H1 (cell line): ENCODE results near the gene HTR5A.

Experiments
- CHD1 ChIP-seq: IDR thresholded peaks from 2 replicates; pipeline ENCODE4 v1.6.1; 2012; ENCODE audit warnings: low read depth, low read length, improper control_type of control experiment
- CHD2 ChIP-seq: IDR thresholded peaks from 2 replicates; pipeline ENCODE4 v1.6.1; 2012; ENCODE audit warnings: low read length, improper control_type of control experiment
- EZH2 ChIP-seq: fragments of 200-600 bp; sonication (generic); IDR thresholded peaks from 2 replicates; pipeline ENCODE4 v1.7.1; 2012; ENCODE audit warnings: low read depth, mild to moderate bottlenecking, moderate library complexity, low read length, inconsistent platforms; ENCODE audit not compliant: severe bottlenecking
- GTF2F1 ChIP-seq: IDR thresholded peaks from 2 replicates; pipeline ENCODE4 v1.6.1; 2012; ENCODE audit warnings: low read depth, low read length, improper control_type of control experiment, borderline replicate concordance
- HDAC2 ChIP-seq, 2 experiments: fragments of 300-600 bp in 1 of 2; sonication (generic) in 1 of 2; IDR thresholded peaks; 2 replicates each; pipeline ENCODE4 v1.6.1; 2011 to 2012; ENCODE audit warnings: low read depth in 2 of 2, low read length in 2 of 2, mild to moderate bottlenecking in 2 of 2, moderate library complexity in 2 of 2, borderline replicate concordance in 1 of 2, inconsistent platforms in 1 of 2
- JUND ChIP-seq: IDR thresholded peaks from 2 replicates; pipeline ENCODE4 v1.6.1; 2011; ENCODE audit warnings: mild to moderate bottlenecking, improper control_type of control experiment, low read length
- POLR2A ChIP-seq, 2 experiments: IDR thresholded peaks; 1 replicate in 1 of 2; 2 replicates in 1 of 2; pipeline ENCODE4 v1.6.1; 2011; ENCODE audit warnings: low read depth in 2 of 2, low read length in 2 of 2, mild to moderate bottlenecking in 2 of 2; ENCODE audit errors: control extremely low read depth in 1 of 2
- POLR2AphosphoS5 ChIP-seq: IDR thresholded peaks from 2 replicates; pipeline ENCODE4 v1.6.1; 2011; ENCODE audit warnings: low read depth, low read length
- RAD21 ChIP-seq, 2 experiments: IDR thresholded peaks in 1 of 2; conservative IDR thresholded peaks in 1 of 2; 2 replicates each; pipeline ENCODE4 v1.6.1; 2011; ENCODE audit warnings: low read depth in 2 of 2, low read length in 2 of 2, improper control_type of control experiment in 1 of 2, inconsistent platforms in 1 of 2, mild to moderate bottlenecking in 1 of 2, moderate library complexity in 1 of 2
- RFX5 ChIP-seq: IDR thresholded peaks from 2 replicates; pipeline ENCODE4 v1.6.1; 2011; ENCODE audit warnings: low read depth, low read length, improper control_type of control experiment, borderline replicate concordance
- TAF1 ChIP-seq: IDR thresholded peaks from 2 replicates; pipeline ENCODE4 v1.6.1; 2011; ENCODE audit warnings: mild to moderate bottlenecking, low read depth, low read length
- YY1 ChIP-seq: IDR thresholded peaks from 2 replicates; pipeline ENCODE4 v1.6.1; 2011; ENCODE audit warnings: low read depth, mild to moderate bottlenecking, low read length
- TF ChIP-seq, protein P1 (sequence below), 3 experiments: IDR thresholded peaks; 1 replicate in 2 of 3; 2 replicates in 1 of 3; pipeline versions ENCODE4 v1.5.1 to v1.6.1; 2011; ENCODE audit warnings: low read length in 3 of 3, mild to moderate bottlenecking in 3 of 3, inconsistent platforms in 2 of 3, low read depth in 1 of 3, moderate library complexity in 1 of 3; ENCODE audit not compliant: insufficient read depth in 1 of 3; ENCODE audit errors: control extremely low read depth in 1 of 3
- TF ChIP-seq, protein P2 (sequence below): IDR thresholded peaks from 2 replicates; pipeline ENCODE4 v1.6.1; 2012; ENCODE audit warnings: low read length, inconsistent platforms

DNA sequence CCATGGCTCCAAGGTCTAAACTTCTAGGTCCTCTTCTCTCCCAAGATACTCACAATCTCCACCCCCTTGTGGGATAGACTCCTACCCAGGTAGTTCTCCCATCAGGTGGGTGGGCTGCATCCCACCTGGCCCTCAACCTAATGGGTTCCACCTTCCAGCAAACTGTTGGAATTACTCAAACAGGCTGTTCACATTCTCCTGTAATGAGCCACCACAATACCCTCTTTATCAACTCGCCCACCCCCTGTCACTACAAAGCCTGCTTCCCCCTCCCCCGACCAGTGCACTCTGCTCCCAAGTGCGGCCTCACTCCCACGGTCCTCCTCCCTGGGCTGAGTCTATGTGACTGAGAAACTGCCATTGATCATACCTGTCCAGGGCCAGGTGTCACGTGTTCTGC lies 10.4 kb upstream of the HTR5A start:
- TF ChIP-seq, protein P1, sequence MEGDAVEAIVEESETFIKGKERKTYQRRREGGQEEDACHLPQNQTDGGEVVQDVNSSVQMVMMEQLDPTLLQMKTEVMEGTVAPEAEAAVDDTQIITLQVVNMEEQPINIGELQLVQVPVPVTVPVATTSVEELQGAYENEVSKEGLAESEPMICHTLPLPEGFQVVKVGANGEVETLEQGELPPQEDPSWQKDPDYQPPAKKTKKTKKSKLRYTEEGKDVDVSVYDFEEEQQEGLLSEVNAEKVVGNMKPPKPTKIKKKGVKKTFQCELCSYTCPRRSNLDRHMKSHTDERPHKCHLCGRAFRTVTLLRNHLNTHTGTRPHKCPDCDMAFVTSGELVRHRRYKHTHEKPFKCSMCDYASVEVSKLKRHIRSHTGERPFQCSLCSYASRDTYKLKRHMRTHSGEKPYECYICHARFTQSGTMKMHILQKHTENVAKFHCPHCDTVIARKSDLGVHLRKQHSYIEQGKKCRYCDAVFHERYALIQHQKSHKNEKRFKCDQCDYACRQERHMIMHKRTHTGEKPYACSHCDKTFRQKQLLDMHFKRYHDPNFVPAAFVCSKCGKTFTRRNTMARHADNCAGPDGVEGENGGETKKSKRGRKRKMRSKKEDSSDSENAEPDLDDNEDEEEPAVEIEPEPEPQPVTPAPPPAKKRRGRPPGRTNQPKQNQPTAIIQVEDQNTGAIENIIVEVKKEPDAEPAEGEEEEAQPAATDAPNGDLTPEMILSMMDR (IDR thresholded peaks at IDR 0.05; ENCODE audit: control extremely low read depth in 1 of 3, insufficient read depth in 1 of 3, low read depth in 1 of 3, low read length in 3 of 3): no peak
- no peak for TF ChIP-seq POLR2A (IDR thresholded peaks at IDR 0.05; ENCODE audit: control extremely low read depth in 1 of 2, low read depth in 2 of 2, low read length in 2 of 2)
- no peak for TF ChIP-seq EZH2
- TF ChIP-seq RAD21 (IDR thresholded peaks at IDR 0.05 in 1 of 2, conservative IDR thresholded peaks at IDR 0.05 in 1 of 2; ENCODE audit: low read depth in 2 of 2, low read length in 2 of 2): no peak
- TF ChIP-seq HDAC2 (IDR thresholded peaks at IDR 0.05; ENCODE audit: borderline replicate concordance in 1 of 2, low read depth in 2 of 2, low read length in 2 of 2): no peak
- TF ChIP-seq TAF1: no peak
- TF ChIP-seq JUND: no peak
- no peak for TF ChIP-seq POLR2AphosphoS5
- no peak for TF ChIP-seq RFX5
- TF ChIP-seq CHD2: no peak
- no peak for TF ChIP-seq YY1
- TF ChIP-seq GTF2F1: no peak
- TF ChIP-seq, protein P2, sequence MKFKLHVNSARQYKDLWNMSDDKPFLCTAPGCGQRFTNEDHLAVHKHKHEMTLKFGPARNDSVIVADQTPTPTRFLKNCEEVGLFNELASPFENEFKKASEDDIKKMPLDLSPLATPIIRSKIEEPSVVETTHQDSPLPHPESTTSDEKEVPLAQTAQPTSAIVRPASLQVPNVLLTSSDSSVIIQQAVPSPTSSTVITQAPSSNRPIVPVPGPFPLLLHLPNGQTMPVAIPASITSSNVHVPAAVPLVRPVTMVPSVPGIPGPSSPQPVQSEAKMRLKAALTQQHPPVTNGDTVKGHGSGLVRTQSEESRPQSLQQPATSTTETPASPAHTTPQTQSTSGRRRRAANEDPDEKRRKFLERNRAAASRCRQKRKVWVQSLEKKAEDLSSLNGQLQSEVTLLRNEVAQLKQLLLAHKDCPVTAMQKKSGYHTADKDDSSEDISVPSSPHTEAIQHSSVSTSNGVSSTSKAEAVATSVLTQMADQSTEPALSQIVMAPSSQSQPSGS: no peak
- no peak for TF ChIP-seq CHD1
